ENCODE data around the gene ZNF791. TPM values are rescaled to one million over a fixed set of nuclear protein-coding genes. Genes with fewer than 3 reads are reported as not detected.

ZNF791 gene
- total and polyA plus RNA-seq, 2 of the 13 experiments (the other 11 are each of a cell fraction or from before 2014, with no cell fraction given), result 12.8 to 17.4 TPM

DNA sequence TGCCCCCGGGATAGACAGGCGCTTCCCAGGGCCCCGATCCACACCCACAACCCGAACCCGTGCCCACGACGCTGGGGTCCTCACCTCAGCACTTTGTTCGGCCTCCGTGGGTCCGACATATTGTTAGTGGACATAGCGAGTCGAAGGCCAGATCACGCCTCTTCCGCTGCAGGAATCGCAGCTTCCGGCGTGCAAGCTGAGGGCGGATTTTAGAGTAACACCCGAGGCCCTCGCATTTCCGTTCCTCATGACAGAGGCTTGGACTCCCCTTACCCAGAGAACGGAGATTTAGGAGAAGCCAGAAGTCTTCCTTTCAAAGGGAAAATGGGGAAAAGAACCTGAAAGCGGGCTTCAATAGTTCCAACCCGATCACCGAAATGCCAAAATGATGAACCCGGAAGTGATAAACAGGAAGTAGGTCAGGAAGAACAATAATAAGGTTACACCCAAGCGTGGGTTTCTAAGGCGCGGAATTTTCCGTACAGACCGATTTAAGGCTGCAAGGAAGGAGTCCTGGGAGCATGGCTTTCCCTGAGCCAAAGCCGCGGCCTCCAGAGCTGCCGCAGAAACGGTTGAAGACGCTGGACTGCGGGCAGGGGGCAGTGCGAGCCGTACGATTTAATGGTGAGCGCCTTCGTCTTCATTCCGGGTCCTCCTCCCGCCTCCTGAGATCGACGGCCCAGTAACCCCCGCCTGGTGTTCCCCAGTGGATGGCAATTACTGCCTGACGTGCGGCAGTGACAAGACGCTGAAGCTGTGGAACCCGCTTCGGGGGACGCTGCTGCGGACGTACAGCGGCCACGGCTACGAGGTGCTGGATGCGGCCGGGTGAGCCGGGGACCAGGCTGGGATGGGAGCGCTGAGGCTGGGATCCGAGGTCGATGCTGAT, 58.8 kb downstream of the ZNF791 start:
- BruUV-seq (replicated peaks), result TSS peak; percentile 79
- no peak for TF ChIP-seq ADNP (CRISPR knock-in tag; IDR thresholded peaks at IDR 0.05)
- TF ChIP-seq, protein P1, sequence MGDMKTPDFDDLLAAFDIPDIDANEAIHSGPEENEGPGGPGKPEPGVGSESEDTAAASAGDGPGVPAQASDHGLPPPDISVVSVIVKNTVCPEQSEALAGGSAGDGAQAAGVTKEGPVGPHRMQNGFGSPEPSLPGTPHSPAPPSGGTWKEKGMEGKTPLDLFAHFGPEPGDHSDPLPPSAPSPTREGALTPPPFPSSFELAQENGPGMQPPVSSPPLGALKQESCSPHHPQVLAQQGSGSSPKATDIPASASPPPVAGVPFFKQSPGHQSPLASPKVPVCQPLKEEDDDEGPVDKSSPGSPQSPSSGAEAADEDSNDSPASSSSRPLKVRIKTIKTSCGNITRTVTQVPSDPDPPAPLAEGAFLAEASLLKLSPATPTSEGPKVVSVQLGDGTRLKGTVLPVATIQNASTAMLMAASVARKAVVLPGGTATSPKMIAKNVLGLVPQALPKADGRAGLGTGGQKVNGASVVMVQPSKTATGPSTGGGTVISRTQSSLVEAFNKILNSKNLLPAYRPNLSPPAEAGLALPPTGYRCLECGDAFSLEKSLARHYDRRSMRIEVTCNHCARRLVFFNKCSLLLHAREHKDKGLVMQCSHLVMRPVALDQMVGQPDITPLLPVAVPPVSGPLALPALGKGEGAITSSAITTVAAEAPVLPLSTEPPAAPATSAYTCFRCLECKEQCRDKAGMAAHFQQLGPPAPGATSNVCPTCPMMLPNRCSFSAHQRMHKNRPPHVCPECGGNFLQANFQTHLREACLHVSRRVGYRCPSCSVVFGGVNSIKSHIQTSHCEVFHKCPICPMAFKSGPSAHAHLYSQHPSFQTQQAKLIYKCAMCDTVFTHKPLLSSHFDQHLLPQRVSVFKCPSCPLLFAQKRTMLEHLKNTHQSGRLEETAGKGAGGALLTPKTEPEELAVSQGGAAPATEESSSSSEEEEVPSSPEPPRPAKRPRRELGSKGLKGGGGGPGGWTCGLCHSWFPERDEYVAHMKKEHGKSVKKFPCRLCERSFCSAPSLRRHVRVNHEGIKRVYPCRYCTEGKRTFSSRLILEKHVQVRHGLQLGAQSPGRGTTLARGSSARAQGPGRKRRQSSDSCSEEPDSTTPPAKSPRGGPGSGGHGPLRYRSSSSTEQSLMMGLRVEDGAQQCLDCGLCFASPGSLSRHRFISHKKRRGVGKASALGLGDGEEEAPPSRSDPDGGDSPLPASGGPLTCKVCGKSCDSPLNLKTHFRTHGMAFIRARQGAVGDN (CRISPR knock-in tag; IDR thresholded peaks at IDR 0.05), result peak; percentile 83
- TF ChIP-seq ERF (CRISPR knock-in tag; IDR thresholded peaks at IDR 0.05), result peak; percentile 40; the same call in 1 of the 2 replicates
- no peak for TF ChIP-seq KLF11 (CRISPR knock-in tag; IDR thresholded peaks at IDR 0.05)
- TF ChIP-seq, protein P2, sequence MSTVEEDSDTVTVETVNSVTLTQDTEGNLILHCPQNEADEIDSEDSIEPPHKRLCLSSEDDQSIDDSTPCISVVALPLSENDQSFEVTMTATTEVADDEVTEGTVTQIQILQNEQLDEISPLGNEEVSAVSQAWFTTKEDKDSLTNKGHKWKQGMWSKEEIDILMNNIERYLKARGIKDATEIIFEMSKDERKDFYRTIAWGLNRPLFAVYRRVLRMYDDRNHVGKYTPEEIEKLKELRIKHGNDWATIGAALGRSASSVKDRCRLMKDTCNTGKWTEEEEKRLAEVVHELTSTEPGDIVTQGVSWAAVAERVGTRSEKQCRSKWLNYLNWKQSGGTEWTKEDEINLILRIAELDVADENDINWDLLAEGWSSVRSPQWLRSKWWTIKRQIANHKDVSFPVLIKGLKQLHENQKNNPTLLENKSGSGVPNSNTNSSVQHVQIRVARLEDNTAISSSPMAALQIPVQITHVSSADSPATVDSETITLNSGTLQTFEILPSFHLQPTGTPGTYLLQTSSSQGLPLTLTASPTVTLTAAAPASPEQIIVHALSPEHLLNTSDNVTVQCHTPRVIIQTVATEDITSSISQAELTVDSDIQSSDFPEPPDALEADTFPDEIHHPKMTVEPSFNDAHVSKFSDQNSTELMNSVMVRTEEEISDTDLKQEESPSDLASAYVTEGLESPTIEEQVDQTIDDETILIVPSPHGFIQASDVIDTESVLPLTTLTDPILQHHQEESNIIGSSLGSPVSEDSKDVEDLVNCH (CRISPR knock-in tag; IDR thresholded peaks at IDR 0.05), result no peak
- TF ChIP-seq ZNF7 (CRISPR knock-in tag; IDR thresholded peaks at IDR 0.05), result no peak
- TF ChIP-seq ZFX (CRISPR knock-in tag; IDR thresholded peaks at IDR 0.05; ENCODE audit: low read depth), result peak; percentile 97
- 0 out of 2 replicates have a peak, but pooled peaks have one; percentile 11 for TF ChIP-seq RFXAP (CRISPR knock-in tag; IDR thresholded peaks at IDR 0.05; ENCODE audit: borderline replicate concordance)
- TF ChIP-seq ZNF557 (CRISPR knock-in tag; IDR thresholded peaks at IDR 0.05), result no peak
- TF ChIP-seq, protein P3, sequence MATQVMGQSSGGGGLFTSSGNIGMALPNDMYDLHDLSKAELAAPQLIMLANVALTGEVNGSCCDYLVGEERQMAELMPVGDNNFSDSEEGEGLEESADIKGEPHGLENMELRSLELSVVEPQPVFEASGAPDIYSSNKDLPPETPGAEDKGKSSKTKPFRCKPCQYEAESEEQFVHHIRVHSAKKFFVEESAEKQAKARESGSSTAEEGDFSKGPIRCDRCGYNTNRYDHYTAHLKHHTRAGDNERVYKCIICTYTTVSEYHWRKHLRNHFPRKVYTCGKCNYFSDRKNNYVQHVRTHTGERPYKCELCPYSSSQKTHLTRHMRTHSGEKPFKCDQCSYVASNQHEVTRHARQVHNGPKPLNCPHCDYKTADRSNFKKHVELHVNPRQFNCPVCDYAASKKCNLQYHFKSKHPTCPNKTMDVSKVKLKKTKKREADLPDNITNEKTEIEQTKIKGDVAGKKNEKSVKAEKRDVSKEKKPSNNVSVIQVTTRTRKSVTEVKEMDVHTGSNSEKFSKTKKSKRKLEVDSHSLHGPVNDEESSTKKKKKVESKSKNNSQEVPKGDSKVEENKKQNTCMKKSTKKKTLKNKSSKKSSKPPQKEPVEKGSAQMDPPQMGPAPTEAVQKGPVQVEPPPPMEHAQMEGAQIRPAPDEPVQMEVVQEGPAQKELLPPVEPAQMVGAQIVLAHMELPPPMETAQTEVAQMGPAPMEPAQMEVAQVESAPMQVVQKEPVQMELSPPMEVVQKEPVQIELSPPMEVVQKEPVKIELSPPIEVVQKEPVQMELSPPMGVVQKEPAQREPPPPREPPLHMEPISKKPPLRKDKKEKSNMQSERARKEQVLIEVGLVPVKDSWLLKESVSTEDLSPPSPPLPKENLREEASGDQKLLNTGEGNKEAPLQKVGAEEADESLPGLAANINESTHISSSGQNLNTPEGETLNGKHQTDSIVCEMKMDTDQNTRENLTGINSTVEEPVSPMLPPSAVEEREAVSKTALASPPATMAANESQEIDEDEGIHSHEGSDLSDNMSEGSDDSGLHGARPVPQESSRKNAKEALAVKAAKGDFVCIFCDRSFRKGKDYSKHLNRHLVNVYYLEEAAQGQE (IDR thresholded peaks at IDR 0.05; ENCODE audit: borderline replicate concordance in 1 of 2, low read depth in 1 of 2, low read length in 2 of 2), result no peak
- no peak for TF ChIP-seq AKAP8 (CRISPR knock-in tag; IDR thresholded peaks at IDR 0.05)
- no peak; the same call in 1 of the 2 replicates for TF ChIP-seq MTA1 (CRISPR knock-in tag; IDR thresholded peaks at IDR 0.05; ENCODE audit: borderline replicate concordance)

More for the DNA sequence above, 58.8 kb downstream of the ZNF791 start:
- H3K27ac ChIP-seq (ENCODE audit: extremely low read length, insufficient read depth, low read length), result peak overlapping the region; percentile 88
- peak; percentile 50 for ATAC-seq
- peak; percentile 67 for DNase-seq (ENCODE audit: low spot score)
- intact Hi-C loops (cut with micrococcal nuclease; ENCODE audit: unreplicated experiment) (no loop called here), in situ Hi-C loops (cut with HindIII; ENCODE audit: extremely low pct_ligation_motif_present, low pct_unique_long_range_greater_than_20kb) (loop anchor here (5.0 kb wide), 1 partner anchor 107 kb away; no protein-coding TSS in a partner anchor)
- WGBS (ENCODE audit: low lambda C conversion rate), result 5% methylated on average over 22 of the region's 64 CpGs
- peak; percentile 93 for FAIRE-seq
- no peaks in the 10 kb centered on the region for H4K20me1 ChIP-seq (ENCODE audit: insufficient read depth, low read length)
- H3K79me2 ChIP-seq (ENCODE audit: insufficient read depth, low read length), result peaks cover 34% of the 10 kb centered on the region
- peak overlapping the region; percentile 93 for H3K9ac ChIP-seq (ENCODE audit: insufficient read depth, low read depth, low read length)
- ChIA-PET CTCF (ENCODE audit: low intra/inter-chr PET ratio, low total read pairs) (no interaction called here), POLR2A (interaction anchor here (0.9 to 1.9 kb wide), 9 partner anchors 9 to 174 kb away, joined by 3 to 16 read pairs (median 4); partner anchors contain the start of genes DHPS, GET3, ZNF490 and ZNF791)
- H3K9me3 ChIP-seq (ENCODE audit: low read length), result no peaks in the 10 kb centered on the region
- H3K4me2 ChIP-seq (ENCODE audit: low read depth, low read length), result peak overlapping the region; percentile 97
- peaks cover 43% of the 10 kb centered on the region for H3K4me1 ChIP-seq (ENCODE audit: insufficient read depth, low read length)
- peak overlapping the region; percentile 77 to 96 (median 96) for H3K4me3 ChIP-seq (replicated peaks in 1 of 3; ENCODE audit: insufficient read depth in 1 of 3, low read depth in 2 of 3, low read length in 3 of 3)
- peak overlapping the region; percentile 100 for H2AFZ ChIP-seq (ENCODE audit: low read length)
- no peaks in the 10 kb centered on the region; a peak in 1 of 5 replicates for H3K27me3 ChIP-seq (ENCODE audit: control insufficient read depth in 1 of 2, insufficient read depth in 2 of 2, low read length in 2 of 2)
- peaks cover 10 to 19% of the 10 kb centered on the region in 2 experiments for H3K36me3 ChIP-seq (replicated peaks in 1 of 2; ENCODE audit: control insufficient read depth in 1 of 2, insufficient read depth in 2 of 2, low read length in 2 of 2)
